RWPE1 (cell line): ENCODE data around the gene IREB2.
"Not testable (repeated sequence)": the region's sequence is repeated elsewhere in the genome, so short reads cannot be mapped to it uniquely, and the experiment has no call there.

ENCODE experiments used
- CTCF ChIA-PET: fragments of 350-600 bp; sonication (Branson Sonifier 250); formaldehyde crosslinking; extraction: SDS; loops from one replicate; lab custom pipeline; 2021; lab: Yijun Ruan, JAX
- POLR2A ChIA-PET: fragments of 400-600 bp; formaldehyde crosslinking; extraction: SDS; loops from one replicate; lab custom pipeline; 2020; ENCODE audit warnings: antibody characterized with exemption; ENCODE audit not compliant: low non-redundant PET; lab: Yijun Ruan, JAX
- DNase-seq: peaks from one replicate; pipeline ENCODE4 v3.0.0; 2012; ENCODE audit warnings: low spot score
- H3K27ac ChIP-seq: fragments of 450-650 bp; 2 replicates; pipeline ENCODE4 v1.5.1; 2017
- CTCF ChIP-seq: fragments of 450-650 bp; conservative IDR thresholded peaks from 2 replicates; pipeline ENCODE4 v1.5.1; 2017; ENCODE audit warnings: low read depth, mild to moderate bottlenecking

The IREB2 gene

GRCh38 chr15:78527325-78527724, 89.3 kb downstream of the IREB2 start:
- CTCF ChIA-PET, result no interaction called here
- no peak for TF ChIP-seq CTCF
- no peak overlapping the region for H3K27ac ChIP-seq
- POLR2A ChIA-PET, result no interaction called here
- DNase-seq, result no peak

- ChIA-PET POLR2A (no interaction called here), CTCF (interaction anchor here (0.7 to 0.8 kb wide), 2 partner anchors 104 to 337 kb away, joined by 3 read pairs; no protein-coding TSS in a partner anchor)
- TF ChIP-seq CTCF, result no peak
- no peak overlapping the region for H3K27ac ChIP-seq
- DNase-seq, result no peak
These were observed 95.3 kb downstream of the IREB2 start for GRCh38 chr15:78533331-78533730.

- no peak for TF ChIP-seq CTCF
- no peak overlapping the region for H3K27ac ChIP-seq
- ChIA-PET POLR2A (no interaction called here), CTCF (interaction anchor here (0.6 kb wide), 2 partner anchors 39 to 902 kb away, joined by 3 read pairs; no protein-coding TSS in a partner anchor)
- no peak for DNase-seq
These were observed 98.1 kb downstream of the IREB2 start for GRCh38 chr15:78536134-78536533.

- ChIA-PET POLR2A (no interaction called here), CTCF (interaction anchor here (0.6 kb wide), 1 partner anchor 165 kb away, joined by 4 read pairs; no protein-coding TSS in a partner anchor)
- no peak for TF ChIP-seq CTCF
- DNase-seq, result no peak
- no peak overlapping the region for H3K27ac ChIP-seq
These were observed 99.4 kb downstream of the IREB2 start for GRCh38 chr15:78537266-78537905.

- no peak for TF ChIP-seq CTCF
- DNase-seq, result no peak
- CTCF ChIA-PET, result no interaction called here
- POLR2A ChIA-PET, result no interaction called here
- H3K27ac ChIP-seq, result no peak overlapping the region
These were observed 100.3 kb downstream of the IREB2 start for GRCh38 chr15:78538358-78538757.

GRCh38 chr15:78539464-78540140, 101.6 kb downstream of the IREB2 start:
- ChIA-PET POLR2A (interaction anchor here (1.8 kb wide), 1 partner anchor 26 kb away, joined by 5 read pairs; the partner anchor contains the start of gene CHRNA5), CTCF (interaction anchor here (1.0 kb wide), 1 partner anchor 124 kb away, joined by 3 read pairs; no protein-coding TSS in a partner anchor)
- H3K27ac ChIP-seq, result peak overlapping the region; percentile 86

More at GRCh38 chr15:78539464-78540140, 101.6 kb downstream of the IREB2 start:
- DNase-seq, result not testable (repeated sequence)
